Measurements from ENCODE around the gene METTL24.

METTL24 gene

GRCh38 chr6:110329714-110330436 lies 28.3 kb downstream of the METTL24 start:
- H3K4me3 ChIP-seq (ENCODE audit: low read depth, low read length): no peak overlapping the region
- no peak for DNase-seq (ENCODE audit: low read depth)
- TF ChIP-seq, protein P1, sequence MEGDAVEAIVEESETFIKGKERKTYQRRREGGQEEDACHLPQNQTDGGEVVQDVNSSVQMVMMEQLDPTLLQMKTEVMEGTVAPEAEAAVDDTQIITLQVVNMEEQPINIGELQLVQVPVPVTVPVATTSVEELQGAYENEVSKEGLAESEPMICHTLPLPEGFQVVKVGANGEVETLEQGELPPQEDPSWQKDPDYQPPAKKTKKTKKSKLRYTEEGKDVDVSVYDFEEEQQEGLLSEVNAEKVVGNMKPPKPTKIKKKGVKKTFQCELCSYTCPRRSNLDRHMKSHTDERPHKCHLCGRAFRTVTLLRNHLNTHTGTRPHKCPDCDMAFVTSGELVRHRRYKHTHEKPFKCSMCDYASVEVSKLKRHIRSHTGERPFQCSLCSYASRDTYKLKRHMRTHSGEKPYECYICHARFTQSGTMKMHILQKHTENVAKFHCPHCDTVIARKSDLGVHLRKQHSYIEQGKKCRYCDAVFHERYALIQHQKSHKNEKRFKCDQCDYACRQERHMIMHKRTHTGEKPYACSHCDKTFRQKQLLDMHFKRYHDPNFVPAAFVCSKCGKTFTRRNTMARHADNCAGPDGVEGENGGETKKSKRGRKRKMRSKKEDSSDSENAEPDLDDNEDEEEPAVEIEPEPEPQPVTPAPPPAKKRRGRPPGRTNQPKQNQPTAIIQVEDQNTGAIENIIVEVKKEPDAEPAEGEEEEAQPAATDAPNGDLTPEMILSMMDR (IDR thresholded peaks at IDR 0.05; ENCODE audit: insufficient read depth, low read depth, low read length, missing control alignments): no peak

- no peak overlapping the region for H3K4me3 ChIP-seq (ENCODE audit: low read depth, low read length)
- no peak for DNase-seq (ENCODE audit: low read depth)
- TF ChIP-seq, protein P1 (IDR thresholded peaks at IDR 0.05; ENCODE audit: insufficient read depth, low read depth, low read length, missing control alignments): no peak
These were observed 28.8 kb downstream of the METTL24 start for GRCh38 chr6:110329348-110329713.

DNA sequence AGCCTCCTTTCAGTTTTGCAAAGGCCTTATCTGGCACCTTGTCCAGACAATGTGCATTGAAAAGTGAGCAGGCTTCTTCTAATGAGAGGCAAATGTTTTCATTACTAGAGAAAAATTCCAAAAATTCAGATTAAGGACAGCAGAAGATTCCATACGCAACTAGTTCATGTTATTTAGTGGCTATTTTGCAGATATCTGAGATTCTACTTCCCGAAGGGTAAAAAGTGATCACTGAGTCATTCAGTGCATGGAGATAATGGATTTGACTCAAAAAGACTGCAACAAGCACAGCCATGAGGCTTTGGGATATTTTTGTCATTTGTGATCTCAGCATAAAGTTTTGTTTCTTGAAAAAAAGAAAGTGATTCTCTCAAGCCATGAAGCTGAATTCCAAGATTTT lies 29.9 kb downstream of the METTL24 start:
- H3K4me3 ChIP-seq (ENCODE audit: low read depth, low read length): no peak overlapping the region
- TF ChIP-seq, protein P1 (IDR thresholded peaks at IDR 0.05; ENCODE audit: insufficient read depth, low read depth, low read length, missing control alignments): no peak
- no peak for DNase-seq (ENCODE audit: low read depth)

DNA sequence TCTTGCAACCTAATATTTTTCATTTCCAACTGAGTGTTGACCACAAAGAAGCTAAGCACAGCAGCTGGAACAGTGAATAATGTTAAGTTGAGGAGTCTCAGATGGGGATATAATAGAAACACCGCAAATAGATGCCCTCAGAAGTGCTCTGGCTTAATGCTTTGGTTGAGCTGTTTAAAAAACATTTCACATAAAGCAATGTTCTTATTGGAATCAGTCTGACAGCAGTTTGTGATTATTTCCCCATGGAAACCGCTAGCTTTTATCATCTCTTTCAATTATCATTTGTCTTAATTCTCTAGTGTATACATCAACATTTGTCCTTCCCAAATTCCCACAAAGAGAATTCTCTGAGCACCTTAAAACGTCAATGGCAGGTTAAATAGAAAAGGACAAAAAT lies 30.8 kb downstream of the METTL24 start:
- TF ChIP-seq, protein P1 (IDR thresholded peaks at IDR 0.05; ENCODE audit: insufficient read depth, low read depth, low read length, missing control alignments): no peak
- H3K4me3 ChIP-seq (ENCODE audit: low read depth, low read length): no peak overlapping the region

GRCh38 chr6:110326609-110327008 lies 31.5 kb downstream of the METTL24 start:
- TF ChIP-seq, protein P1 (IDR thresholded peaks at IDR 0.05; ENCODE audit: insufficient read depth, low read depth, low read length, missing control alignments): no peak
- H3K4me3 ChIP-seq (ENCODE audit: low read depth, low read length): no peak overlapping the region
- DNase-seq (ENCODE audit: low read depth): no peak

More for the DNA sequence above, 30.8 kb downstream of the METTL24 start:
- no peak for DNase-seq (ENCODE audit: low read depth)

DNA sequence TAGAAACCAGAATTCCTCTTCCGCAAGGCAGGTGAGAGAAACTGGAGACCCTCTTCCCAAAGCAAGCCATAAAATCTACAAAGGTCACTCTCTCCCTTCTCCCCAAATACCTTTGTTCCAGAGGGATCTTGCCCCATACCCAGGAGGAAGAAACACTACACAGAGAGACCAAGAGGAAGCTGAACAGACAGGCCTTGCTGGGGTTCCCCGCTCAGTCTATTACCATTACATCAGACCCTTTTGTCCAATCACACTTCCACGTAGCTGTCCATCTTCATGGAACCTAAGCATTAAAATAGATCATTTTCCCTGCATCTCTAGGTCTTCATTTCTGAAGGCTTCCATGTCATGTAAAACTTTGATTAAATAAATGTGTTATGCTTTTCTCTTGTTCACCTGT lies 32.1 kb downstream of the METTL24 start:
- no peak for DNase-seq (ENCODE audit: low read depth)
- H3K4me3 ChIP-seq (ENCODE audit: low read depth, low read length): no peak overlapping the region
- TF ChIP-seq, protein P1 (IDR thresholded peaks at IDR 0.05; ENCODE audit: insufficient read depth, low read depth, low read length, missing control alignments): no peak

GRCh38 chr6:110325197-110325596 lies 33.0 kb downstream of the METTL24 start:
- DNase-seq (ENCODE audit: low read depth): no peak
- TF ChIP-seq, protein P1 (IDR thresholded peaks at IDR 0.05; ENCODE audit: insufficient read depth, low read depth, low read length, missing control alignments): no peak
- no peak overlapping the region for H3K4me3 ChIP-seq (ENCODE audit: low read depth, low read length)

All from GM12865 (cell line).